Cardiac muscle cell (in vitro differentiated cells and primary cell): Measurements from ENCODE around the gene PDCD1. TPM values are rescaled to one million over a fixed set of nuclear protein-coding genes. Genes with fewer than 3 reads are reported as not detected.
"Not testable (repeated sequence)": the region's sequence is repeated elsewhere in the genome, so short reads cannot be mapped to it uniquely, and the experiment has no call there.

Experiments used
- DNase-seq, 2 donors: peaks; one replicate each; pipeline versions ENCODE4 v3.0.0 to v3.0.0-alpha.2; 2010 to 2017; ENCODE audit warnings: low read depth in 1 of 2, low spot score in 1 of 2
- H3K27ac ChIP-seq: fragments of 200-600 bp; sonication (generic); 2 replicates; pipeline ENCODE4 v1.5.1; 2016
- H3K27me3 ChIP-seq: fragments of 200-600 bp; sonication (generic); 2 replicates; pipeline ENCODE4 v1.6.0; 2016; ENCODE audit warnings: control low read depth
- H3K36me3 ChIP-seq: fragments of 200-600 bp; sonication (generic); 2 replicates; pipeline ENCODE4 v1.5.1; 2016; ENCODE audit warnings: control low read depth
- H3K4me1 ChIP-seq: fragments of 200-600 bp; sonication (generic); 2 replicates; pipeline ENCODE4 v1.8.1; 2017; ENCODE audit warnings: low read depth, mild to moderate bottlenecking, mixed run types
- H3K4me3 ChIP-seq: fragments of 200-600 bp; sonication (generic); 2 replicates; pipeline ENCODE4 v1.5.1; 2016; ENCODE audit warnings: mild to moderate bottlenecking
- H3K9me3 ChIP-seq: fragments of 200-600 bp; sonication (generic); 2 replicates; pipeline ENCODE4 v1.5.1; 2017; ENCODE audit warnings: low read depth, mild to moderate bottlenecking, control low read depth
- polyA plus RNA-seq: library from polyadenylated mRNA; unstranded; fragments of >200 nt; fragmentation: Nextera tagmentation; extraction: Ambion mirVana; gene quantifications from 2 replicates; pipeline ENCODE4 v1.2.1, GENCODE V29; 2016
- total RNA-seq: library from RNA; depleted of rRNA; stranded (reverse); fragments of >200 nt; gene quantifications from 2 replicates; pipeline ENCODE4 v1.2.3, GENCODE V29; 2016
- TF ChIP-seq, protein P1 (sequence below): IDR thresholded peaks from 2 replicates; pipeline ENCODE4 v1.5.1; 2012; ENCODE audit warnings: low read depth, mild to moderate bottlenecking, low read length

PDCD1 gene
- total and polyA plus RNA-seq, 2 experiments from 2014 or later = not detected

DNA sequence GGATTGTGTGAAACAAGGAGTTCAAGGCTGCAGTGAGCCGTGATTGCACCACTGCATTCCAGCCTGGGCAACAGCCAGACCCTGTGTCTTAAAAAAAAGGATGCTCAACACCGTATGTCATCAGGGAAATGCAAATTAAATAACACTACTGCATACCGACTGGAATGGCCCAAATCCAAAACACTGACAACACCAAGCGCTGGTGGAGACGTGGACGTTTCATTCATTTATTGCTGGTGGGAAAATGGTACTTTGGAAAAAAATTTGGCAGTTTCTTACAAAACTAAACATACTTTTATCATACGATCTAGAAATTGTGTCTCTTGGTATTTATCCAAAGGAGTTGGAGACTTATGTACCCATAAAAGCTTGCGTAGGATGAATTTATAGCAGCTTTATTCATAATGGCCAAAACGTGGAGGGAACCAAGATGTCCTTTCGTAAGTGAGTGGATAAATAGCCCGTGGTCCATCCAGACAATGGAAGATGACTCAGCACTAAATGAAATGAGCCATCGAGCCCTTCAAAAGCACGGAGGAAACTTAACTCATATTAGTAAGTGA is 25.5 kb downstream of the PDCD1 start:
- H3K4me3 ChIP-seq = no peak overlapping the region
- H3K4me1 ChIP-seq = no peaks in the 10 kb centered on the region
- no peaks in the 10 kb centered on the region for H3K27me3 ChIP-seq
- peak in 1 of 2 donors; percentile 83 for DNase-seq
- H3K36me3 ChIP-seq = no peaks in the 10 kb centered on the region
- TF ChIP-seq, protein P1, sequence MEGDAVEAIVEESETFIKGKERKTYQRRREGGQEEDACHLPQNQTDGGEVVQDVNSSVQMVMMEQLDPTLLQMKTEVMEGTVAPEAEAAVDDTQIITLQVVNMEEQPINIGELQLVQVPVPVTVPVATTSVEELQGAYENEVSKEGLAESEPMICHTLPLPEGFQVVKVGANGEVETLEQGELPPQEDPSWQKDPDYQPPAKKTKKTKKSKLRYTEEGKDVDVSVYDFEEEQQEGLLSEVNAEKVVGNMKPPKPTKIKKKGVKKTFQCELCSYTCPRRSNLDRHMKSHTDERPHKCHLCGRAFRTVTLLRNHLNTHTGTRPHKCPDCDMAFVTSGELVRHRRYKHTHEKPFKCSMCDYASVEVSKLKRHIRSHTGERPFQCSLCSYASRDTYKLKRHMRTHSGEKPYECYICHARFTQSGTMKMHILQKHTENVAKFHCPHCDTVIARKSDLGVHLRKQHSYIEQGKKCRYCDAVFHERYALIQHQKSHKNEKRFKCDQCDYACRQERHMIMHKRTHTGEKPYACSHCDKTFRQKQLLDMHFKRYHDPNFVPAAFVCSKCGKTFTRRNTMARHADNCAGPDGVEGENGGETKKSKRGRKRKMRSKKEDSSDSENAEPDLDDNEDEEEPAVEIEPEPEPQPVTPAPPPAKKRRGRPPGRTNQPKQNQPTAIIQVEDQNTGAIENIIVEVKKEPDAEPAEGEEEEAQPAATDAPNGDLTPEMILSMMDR = no peak
- no peaks in the 10 kb centered on the region for H3K9me3 ChIP-seq
- H3K27ac ChIP-seq = no peak overlapping the region

- no peaks in the 10 kb centered on the region for H3K36me3 ChIP-seq
- H3K27ac ChIP-seq = no peak overlapping the region
- TF ChIP-seq, protein P1 = no peak
- H3K27me3 ChIP-seq = no peaks in the 10 kb centered on the region
- no peak for DNase-seq
- no peaks in the 10 kb centered on the region for H3K4me1 ChIP-seq
- H3K9me3 ChIP-seq = no peaks in the 10 kb centered on the region
- H3K4me3 ChIP-seq = no peak overlapping the region
These were observed 31.3 kb downstream of the PDCD1 start for GRCh38 chr2:241827394-241827793.

DNA sequence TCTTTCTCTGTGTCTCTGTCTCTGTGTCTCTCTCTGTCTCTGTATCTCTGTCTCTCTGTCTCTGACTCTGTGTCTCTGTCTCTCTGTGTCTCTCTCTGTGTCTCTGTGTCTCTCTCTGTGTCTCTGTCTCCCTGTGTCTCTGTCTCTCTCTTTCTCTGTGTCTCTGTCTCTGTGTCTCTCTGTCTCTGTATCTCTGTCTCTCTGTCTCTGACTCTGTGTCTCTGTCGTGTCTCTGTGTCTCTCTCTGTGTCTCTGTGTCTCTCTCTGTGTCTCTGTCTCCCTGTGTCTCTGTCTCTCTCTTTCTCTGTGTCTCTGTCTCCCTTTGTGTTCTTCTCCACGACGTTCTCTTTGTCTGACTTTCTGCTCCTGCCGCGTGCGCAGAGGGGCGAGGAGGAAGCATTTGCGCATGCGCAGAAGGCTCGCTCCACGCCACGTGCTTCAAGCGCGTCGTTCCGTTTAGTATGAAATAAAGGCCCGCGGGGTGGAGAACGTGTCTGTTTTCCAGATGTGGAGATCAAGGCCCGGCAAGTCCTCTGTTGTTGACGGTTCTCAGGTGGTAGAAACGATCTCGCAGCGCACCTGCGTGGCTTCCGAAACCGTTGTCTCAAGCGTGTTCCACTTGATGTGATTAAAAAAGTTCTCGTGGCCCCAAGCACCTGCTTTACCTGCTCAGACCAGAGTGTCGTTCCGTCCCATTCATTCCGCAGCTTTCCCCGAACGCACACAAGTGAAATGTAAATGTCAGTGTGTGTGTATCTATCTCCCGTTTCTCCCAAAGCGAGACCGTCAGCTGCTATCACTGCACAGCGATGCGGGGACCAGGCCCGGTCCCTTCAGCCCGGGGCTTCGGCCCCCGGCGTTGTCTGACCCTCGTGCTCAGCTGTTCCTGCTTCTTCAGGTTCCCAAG is 34.9 kb downstream of the PDCD1 start:
- not testable (repeated sequence) for H3K36me3 ChIP-seq, H3K4me1 ChIP-seq, H3K27me3 ChIP-seq, H3K9me3 ChIP-seq, H3K4me3 ChIP-seq, DNase-seq, H3K27ac ChIP-seq

GRCh38 chr2:241822264-241822623 is 36.5 kb downstream of the PDCD1 start:
- Histone ChIP-seq H3K36me3 (no peaks in the 10 kb centered on the region), H3K4me1 (no peaks in the 10 kb centered on the region), H3K27me3 (no peaks in the 10 kb centered on the region), H3K4me3 (no peak overlapping the region), H3K27ac (no peak overlapping the region), H3K9me3 (no peaks in the 10 kb centered on the region)
- TF ChIP-seq, protein P1 = no peak
- DNase-seq = no peak

DNA sequence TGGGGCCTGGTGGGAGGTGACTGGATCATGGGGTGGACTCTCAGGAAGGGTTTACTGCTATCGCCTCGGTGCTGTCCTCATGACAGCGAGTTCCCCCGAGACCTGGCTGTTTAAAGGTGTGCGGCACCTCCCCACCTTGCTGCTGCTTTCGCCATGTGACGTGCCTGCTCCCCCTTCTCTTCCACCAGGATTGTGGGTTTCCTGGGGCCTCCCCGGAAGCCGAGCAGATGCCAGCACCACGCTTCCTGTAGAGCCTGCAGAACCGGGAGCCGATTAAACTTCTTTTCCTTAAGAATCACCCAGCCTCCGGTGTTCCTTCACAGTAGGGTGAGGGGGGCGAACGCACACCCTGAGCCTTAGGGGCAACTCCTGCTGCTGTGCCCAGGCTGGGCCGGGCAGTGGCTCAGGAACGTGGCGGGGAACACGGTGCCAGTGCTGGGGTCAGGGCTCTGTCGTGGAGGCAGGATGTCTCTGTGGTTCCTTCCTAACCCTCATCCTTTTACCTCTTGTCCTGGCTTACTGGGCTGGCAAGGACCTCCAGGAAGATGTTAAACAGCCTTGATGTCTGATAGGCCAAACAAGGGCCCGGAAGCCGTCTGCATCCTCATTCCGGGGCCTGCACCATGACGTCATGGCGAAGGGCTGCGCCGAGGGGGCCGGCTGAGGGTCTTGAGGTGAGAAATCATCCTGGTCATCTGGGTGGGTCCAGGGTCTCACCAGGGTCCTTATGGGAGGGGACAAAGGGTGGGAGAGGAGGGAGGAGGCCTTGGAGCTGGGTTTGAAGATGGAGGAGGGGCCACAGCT is 37.0 kb downstream of the PDCD1 start:
- no peaks in the 10 kb centered on the region for H3K36me3 ChIP-seq
- no peaks in the 10 kb centered on the region for H3K9me3 ChIP-seq
- DNase-seq = no peak
- H3K27me3 ChIP-seq = no peaks in the 10 kb centered on the region
- no peak overlapping the region for H3K27ac ChIP-seq
- TF ChIP-seq, protein P1 = no peak
- no peak overlapping the region for H3K4me3 ChIP-seq
- no peaks in the 10 kb centered on the region for H3K4me1 ChIP-seq
